ENCODE results near the gene PHF21B. TPM values are rescaled to one million over a fixed set of nuclear protein-coding genes. Genes with fewer than 3 reads are reported as not detected.

The PHF21B gene
- total and polyA plus RNA-seq, 2 donors (not counting 3 experiments of a cell fraction or from before 2014, with no cell fraction given): not detected

- Histone ChIP-seq H3K79me2 (ENCODE audit: control insufficient read depth, insufficient read depth, low read length) (no peaks in the 10 kb centered on the region), H3K36me3 (ENCODE audit: control insufficient read depth in 2 of 2, extremely low read depth in 1 of 2, insufficient read depth in 2 of 2, low read length in 2 of 2) (no peaks in the 10 kb centered on the region), H3K9me3 (replicated peaks; ENCODE audit: control insufficient read depth, insufficient read depth, low read length) (no peaks in the 10 kb centered on the region), H2AFZ (ENCODE audit: low read depth, low read length) (no peak overlapping the region), H3K9me1 (replicated peaks; ENCODE audit: control insufficient read depth, extremely low read depth, insufficient read depth, low read length) (no peaks in the 10 kb centered on the region), H3K4me3 (replicated peaks in 1 of 3; ENCODE audit: insufficient read depth in 1 of 3, low read depth in 1 of 3, low read length in 3 of 3) (no peak overlapping the region), H3K9ac (replicated peaks; ENCODE audit: extremely low read depth, insufficient read depth, low read length) (no peak overlapping the region), H3K27ac (ENCODE audit: insufficient read depth, low read depth, low read length) (no peak overlapping the region), H3K4me1 (ENCODE audit: control insufficient read depth, extremely low read depth, insufficient read depth, low read length) (no peaks in the 10 kb centered on the region), H3K27me3 (ENCODE audit: control insufficient read depth in 2 of 2, insufficient read depth in 2 of 2, low read length in 2 of 2) (no peaks in the 10 kb centered on the region), H4K20me1 (replicated peaks; ENCODE audit: control insufficient read depth, extremely low read depth, insufficient read depth, low read length) (no peaks in the 10 kb centered on the region), H3K4me2 (ENCODE audit: insufficient read depth, low read length) (no peak overlapping the region)
- TF ChIP-seq POLR2A (IDR thresholded peaks at IDR 0.05; ENCODE audit: low read depth, low read length) (no peak), JUN (IDR thresholded peaks at IDR 0.05; ENCODE audit: borderline replicate concordance, insufficient read depth, insufficient read length, low read depth) (no peak), CTCF (IDR thresholded peaks at IDR 0.05; ENCODE audit: extremely low read depth in 1 of 2, insufficient read depth in 1 of 2, low read depth in 1 of 2, low read length in 2 of 2) (no peak), MAX (IDR thresholded peaks at IDR 0.05; ENCODE audit: insufficient read depth, insufficient read length) (no peak), GATA2 (IDR thresholded peaks at IDR 0.05; ENCODE audit: insufficient read depth, insufficient read length, low read depth, low read length) (no peak), POLR2AphosphoS5 (IDR thresholded peaks at IDR 0.05; ENCODE audit: insufficient read depth, low read depth, low read length) (no peak), MYC (IDR thresholded peaks at IDR 0.05; ENCODE audit: low read depth, low read length) (no peak), FOS (IDR thresholded peaks at IDR 0.05; ENCODE audit: borderline replicate concordance, insufficient read depth, low read length) (no peak), EZH2 (IDR thresholded peaks at IDR 0.05; ENCODE audit: borderline replicate concordance, low read depth, low read length, severe bottlenecking) (no peak)
- no TSS peak for BruUV-seq (replicated peaks)
- POLR2A ChIA-PET: no interaction called here
- FAIRE-seq (no peak), DNase-seq (ENCODE audit: low read depth, low spot score) (no peak)
- intact Hi-C loops (cut with micrococcal nuclease) (no loop called here), dilution Hi-C loops (cut with MboI; ENCODE audit: extremely low pct_ligation_motif_present, low sequenced_read_pairs) (no loop called here)
- CTCF ChIA-PET: no interaction called here
These were observed 93.2 kb downstream of the PHF21B start for GRCh38 chr22:44916281-44917231.
